Measurements from ENCODE around the gene C16orf87. TPM values are rescaled to one million over a fixed set of nuclear protein-coding genes. Genes with fewer than 3 reads are reported as not detected.
"Not testable (repeated sequence)": the region's sequence is repeated elsewhere in the genome, so short reads cannot be mapped to it uniquely, and the experiment has no call there.

The C16orf87 gene, protein sequence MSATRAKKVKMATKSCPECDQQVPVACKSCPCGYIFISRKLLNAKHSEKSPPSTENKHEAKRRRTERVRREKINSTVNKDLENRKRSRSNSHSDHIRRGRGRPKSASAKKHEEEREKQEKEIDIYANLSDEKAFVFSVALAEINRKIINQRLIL
- total RNA-seq (11.3 TPM), polyA plus RNA-seq (9.2 TPM)
- long read RNA-seq, donor 1, full-length matches to known transcripts: 3 of 3 reads
- long read RNA-seq, donor 1, partial matches to known transcripts: 0 of 3 reads
- long read RNA-seq, donor 1, other reads (novel, unspliced or antisense): 0 of 3 reads
- long read RNA-seq, donor 2: 0 reads
- long read RNA-seq, donor 3, full-length matches to known transcripts: 15 of 15 reads
- long read RNA-seq, donor 3, partial matches to known transcripts: 0 of 15 reads
- long read RNA-seq, donor 3, other reads (novel, unspliced or antisense): 0 of 15 reads
- long read RNA-seq, donor 4, full-length matches to known transcripts: 4 of 4 reads
- long read RNA-seq, donor 4, partial matches to known transcripts: 0 of 4 reads
- long read RNA-seq, donor 4, other reads (novel, unspliced or antisense): 0 of 4 reads
- long read RNA-seq, donor 5, full-length matches to known transcripts: 18 of 18 reads
- long read RNA-seq, donor 5, partial matches to known transcripts: 0 of 18 reads
- long read RNA-seq, donor 5, other reads (novel, unspliced or antisense): 0 of 18 reads
- long read RNA-seq, donor 6, full-length matches to known transcripts: 7 of 7 reads
- long read RNA-seq, donor 6, partial matches to known transcripts: 0 of 7 reads
- long read RNA-seq, donor 6, other reads (novel, unspliced or antisense): 0 of 7 reads
- long read RNA-seq, donor 7, full-length matches to known transcripts: 19 of 19 reads
- long read RNA-seq, donor 7, partial matches to known transcripts: 0 of 19 reads
- long read RNA-seq, donor 7, other reads (novel, unspliced or antisense): 0 of 19 reads
- long read RNA-seq, donor 8, full-length matches to known transcripts: 4 of 4 reads
- long read RNA-seq, donor 8, partial matches to known transcripts: 0 of 4 reads
- long read RNA-seq, donor 8, other reads (novel, unspliced or antisense): 0 of 4 reads
- long read RNA-seq, donor 9, partial matches to known transcripts: 0 of 4 reads
- long read RNA-seq, donor 9, other reads (novel, unspliced or antisense): 0 of 4 reads
- long read RNA-seq, donor 10, full-length matches to known transcripts: 2 of 2 reads
- long read RNA-seq, donor 10, partial matches to known transcripts: 0 of 2 reads
- long read RNA-seq, donor 10, other reads (novel, unspliced or antisense): 0 of 2 reads

- Histone ChIP-seq H3K4me1 (ENCODE audit: control insufficient read depth in 2 of 2, insufficient read depth in 2 of 2, low read length in 2 of 2) (peaks cover 0 to 3% of the 10 kb centered on the region in 2 donors), H3K27me3 (ENCODE audit: control insufficient read depth in 2 of 2, insufficient read depth in 1 of 2, low read length in 1 of 2) (peaks cover 2 to 4% of the 10 kb centered on the region in 2 donors), H3K36me3 (ENCODE audit: control insufficient read depth in 2 of 2, insufficient read depth in 2 of 2, low read length in 1 of 2) (no peaks in the 10 kb centered on the region), H3K4me3 (ENCODE audit: low read length in 2 of 2) (peak within 1 kb of the TSS; percentile 72 to 80), H3K27ac (ENCODE audit: low read depth in 1 of 2, low read length in 1 of 2) (peak within 1 kb of the TSS; percentile 78 to 81), H3K9me3 (ENCODE audit: control insufficient read depth in 2 of 2, insufficient read depth in 1 of 2, low read length in 1 of 2) (no peaks in the 10 kb centered on the region)
- DNase-seq (ENCODE audit: low read depth in 6 of 9, low spot score in 9 of 9): peak; percentile 73 to 95 (median 87)
- under 1% methylated on average over 94 of the region's 94 CpGs for WGBS
These were observed at the start of gene C16orf87 for GRCh38 chr16:46830902-46831647. Gene C16orf87 (minus strand): TSS chr16:46831180. CDS start chr16:46831149, 31 bp downstream.

- H3K36me3 ChIP-seq (ENCODE audit: control insufficient read depth in 2 of 2, insufficient read depth in 2 of 2, low read length in 1 of 2): no peaks in the 10 kb centered on the region
- H3K27me3 ChIP-seq (ENCODE audit: control insufficient read depth in 2 of 2, insufficient read depth in 1 of 2, low read length in 1 of 2): peaks cover 0 to 2% of the 10 kb centered on the region in 2 donors
- no peaks in the 10 kb centered on the region for H3K4me1 ChIP-seq (ENCODE audit: control insufficient read depth in 2 of 2, insufficient read depth in 2 of 2, low read length in 2 of 2)
- no peak overlapping the region for H3K4me3 ChIP-seq (ENCODE audit: low read length in 2 of 2)
- no peak overlapping the region for H3K27ac ChIP-seq (ENCODE audit: low read depth in 1 of 2, low read length in 1 of 2)
- 95% methylated on average over 8 of the region's 8 CpGs for WGBS
- no peaks in the 10 kb centered on the region for H3K9me3 ChIP-seq (ENCODE audit: control insufficient read depth in 2 of 2, insufficient read depth in 1 of 2, low read length in 1 of 2)
- no peak for DNase-seq (ENCODE audit: low read depth in 6 of 9, low spot score in 9 of 9)
These were observed 44.3 kb upstream of the C16orf87 start for GRCh38 chr16:46875243-46875642.

GRCh38 chr16:46873201-46873600 is 42.2 kb upstream of the C16orf87 start:
- H3K27me3 ChIP-seq (ENCODE audit: control insufficient read depth in 2 of 2, insufficient read depth in 1 of 2, low read length in 1 of 2): no peaks in the 10 kb centered on the region
- no peak for DNase-seq (ENCODE audit: low read depth in 6 of 9, low spot score in 9 of 9)
- no peaks in the 10 kb centered on the region for H3K9me3 ChIP-seq (ENCODE audit: control insufficient read depth in 2 of 2, insufficient read depth in 1 of 2, low read length in 1 of 2)
- WGBS: 94% methylated on average over 3 of the region's 3 CpGs
- H3K27ac ChIP-seq (ENCODE audit: low read depth in 1 of 2, low read length in 1 of 2): no peak overlapping the region
- H3K4me3 ChIP-seq (ENCODE audit: low read length in 2 of 2): no peak overlapping the region
- no peaks in the 10 kb centered on the region for H3K4me1 ChIP-seq (ENCODE audit: control insufficient read depth in 2 of 2, insufficient read depth in 2 of 2, low read length in 2 of 2)
- no peaks in the 10 kb centered on the region for H3K36me3 ChIP-seq (ENCODE audit: control insufficient read depth in 2 of 2, insufficient read depth in 2 of 2, low read length in 1 of 2)

- WGBS: 88% methylated on average over 8 of the region's 8 CpGs
- no peak overlapping the region for H3K27ac ChIP-seq (ENCODE audit: low read depth in 1 of 2, low read length in 1 of 2)
- no peaks in the 10 kb centered on the region for H3K9me3 ChIP-seq (ENCODE audit: control insufficient read depth in 2 of 2, insufficient read depth in 1 of 2, low read length in 1 of 2)
- DNase-seq (ENCODE audit: low read depth in 6 of 9, low spot score in 9 of 9): no peak
- no peak overlapping the region for H3K4me3 ChIP-seq (ENCODE audit: low read length in 2 of 2)
- no peaks in the 10 kb centered on the region for H3K4me1 ChIP-seq (ENCODE audit: control insufficient read depth in 2 of 2, insufficient read depth in 2 of 2, low read length in 2 of 2)
- no peaks in the 10 kb centered on the region for H3K36me3 ChIP-seq (ENCODE audit: control insufficient read depth in 2 of 2, insufficient read depth in 2 of 2, low read length in 1 of 2)
- H3K27me3 ChIP-seq (ENCODE audit: control insufficient read depth in 2 of 2, insufficient read depth in 1 of 2, low read length in 1 of 2): no peaks in the 10 kb centered on the region
These were observed 40.6 kb upstream of the C16orf87 start for GRCh38 chr16:46871597-46871996.

DNA sequence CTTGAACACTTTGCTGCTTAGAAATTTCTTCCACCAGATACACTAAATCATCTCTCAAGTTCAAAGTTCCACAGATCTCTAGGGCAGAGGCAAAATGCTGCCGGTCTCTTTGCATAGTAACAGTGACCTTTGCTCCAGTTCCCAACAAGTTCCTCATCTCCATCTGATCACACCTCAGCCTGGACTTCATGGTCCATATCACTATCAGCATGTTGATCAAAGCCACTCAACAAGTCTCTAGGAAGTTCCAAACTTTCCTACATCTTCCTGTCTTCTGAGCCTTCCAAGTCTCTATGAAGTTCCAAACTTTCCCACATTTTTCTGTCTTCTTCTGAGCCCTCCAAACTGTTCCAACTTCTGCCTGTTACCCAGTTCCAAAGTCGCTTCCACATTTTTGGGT is 37.9 kb upstream of the C16orf87 start:
- H3K27me3 ChIP-seq (ENCODE audit: control insufficient read depth in 2 of 2, insufficient read depth in 1 of 2, low read length in 1 of 2); H3K27ac ChIP-seq (ENCODE audit: low read depth in 1 of 2, low read length in 1 of 2); H3K4me3 ChIP-seq (ENCODE audit: low read length in 2 of 2); H3K9me3 ChIP-seq (ENCODE audit: control insufficient read depth in 2 of 2, insufficient read depth in 1 of 2, low read length in 1 of 2); H3K4me1 ChIP-seq (ENCODE audit: control insufficient read depth in 2 of 2, insufficient read depth in 2 of 2, low read length in 2 of 2); DNase-seq (ENCODE audit: low read depth in 6 of 9, low spot score in 9 of 9); H3K36me3 ChIP-seq (ENCODE audit: control insufficient read depth in 2 of 2, insufficient read depth in 2 of 2, low read length in 1 of 2): not testable (repeated sequence)
- 96% methylated on average over 2 of the region's 2 CpGs for WGBS

DNA sequence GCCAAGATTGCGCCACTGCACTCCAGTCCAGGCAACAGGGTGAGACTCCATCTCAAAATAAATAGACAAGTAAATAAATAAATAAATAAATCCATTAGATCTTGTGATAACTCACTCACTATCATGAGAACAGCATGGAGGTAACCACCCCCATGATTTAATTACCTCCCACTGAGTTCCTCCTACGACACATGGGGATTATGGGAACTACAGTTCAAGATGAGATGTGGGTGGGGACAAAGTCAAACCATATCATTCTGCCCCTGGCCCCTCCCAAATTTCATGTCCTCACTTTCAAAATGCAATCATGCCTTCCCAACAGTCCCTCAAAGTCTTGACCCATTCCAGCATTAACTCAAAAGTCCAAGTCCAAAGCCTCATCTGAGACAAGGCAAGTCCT is 36.5 kb upstream of the C16orf87 start:
- not testable (repeated sequence) for H3K4me1 ChIP-seq (ENCODE audit: control insufficient read depth in 2 of 2, insufficient read depth in 2 of 2, low read length in 2 of 2); H3K9me3 ChIP-seq (ENCODE audit: control insufficient read depth in 2 of 2, insufficient read depth in 1 of 2, low read length in 1 of 2); DNase-seq (ENCODE audit: low read depth in 6 of 9, low spot score in 9 of 9); H3K4me3 ChIP-seq (ENCODE audit: low read length in 2 of 2); H3K36me3 ChIP-seq (ENCODE audit: control insufficient read depth in 2 of 2, insufficient read depth in 2 of 2, low read length in 1 of 2); H3K27me3 ChIP-seq (ENCODE audit: control insufficient read depth in 2 of 2, insufficient read depth in 1 of 2, low read length in 1 of 2); H3K27ac ChIP-seq (ENCODE audit: low read depth in 1 of 2, low read length in 1 of 2)
- WGBS: 100% methylated on average over 2 of the region's 2 CpGs

GRCh38 chr16:46866286-46866685 is 35.3 kb upstream of the C16orf87 start:
- DNase-seq (ENCODE audit: low read depth in 6 of 9, low spot score in 9 of 9): no peak
- WGBS: 98% methylated on average over 1 of the region's 1 CpG
- H3K27me3 ChIP-seq (ENCODE audit: control insufficient read depth in 2 of 2, insufficient read depth in 1 of 2, low read length in 1 of 2): no peaks in the 10 kb centered on the region
- H3K9me3 ChIP-seq (ENCODE audit: control insufficient read depth in 2 of 2, insufficient read depth in 1 of 2, low read length in 1 of 2): no peaks in the 10 kb centered on the region
- no peaks in the 10 kb centered on the region for H3K36me3 ChIP-seq (ENCODE audit: control insufficient read depth in 2 of 2, insufficient read depth in 2 of 2, low read length in 1 of 2)
- no peak overlapping the region for H3K27ac ChIP-seq (ENCODE audit: low read depth in 1 of 2, low read length in 1 of 2)
- H3K4me3 ChIP-seq (ENCODE audit: low read length in 2 of 2): no peak overlapping the region
- no peaks in the 10 kb centered on the region for H3K4me1 ChIP-seq (ENCODE audit: control insufficient read depth in 2 of 2, insufficient read depth in 2 of 2, low read length in 2 of 2)
